ENCODE measurements around the gene TNFRSF25. TPM values are rescaled to one million over a fixed set of nuclear protein-coding genes. Genes with fewer than 3 reads are reported as not detected.

Gene TNFRSF25
- total RNA-seq, 5 donors from 2014 or later (not counting 1 experiment from before 2014, with no cell fraction given), result 215 to 580 (median 446) TPM

DNA sequence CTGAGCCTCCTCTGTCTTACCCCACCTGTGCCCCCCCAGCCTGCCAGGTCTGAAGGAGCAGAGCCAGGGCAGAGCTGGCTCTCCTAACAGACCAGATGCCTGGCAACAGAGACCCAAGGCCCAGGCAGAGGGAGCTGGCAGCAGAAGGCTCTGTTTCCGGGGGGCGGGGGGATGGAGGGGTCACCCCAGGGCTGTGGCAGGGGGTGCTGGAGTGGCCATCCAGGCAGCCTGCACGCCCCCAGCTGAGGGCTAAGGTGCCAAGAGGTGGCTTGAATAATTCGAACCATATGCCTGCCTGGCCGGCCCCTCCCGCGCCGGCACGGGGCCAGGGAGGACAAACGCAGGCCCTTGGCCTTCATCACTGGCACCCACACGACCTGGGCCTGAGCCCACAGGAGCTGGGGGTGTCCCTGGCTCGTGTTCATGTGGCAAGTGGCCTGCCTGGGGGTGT, 41.5 kb upstream of the TNFRSF25 start:
- no peaks in the 10 kb centered on the region for H3K36me3 Mint-ChIP-seq
- ATAC-seq (replicated peaks in 1 of 4), result no peak
- H3K4me1 ChIP-seq (ENCODE audit: control insufficient read depth in 1 of 2, extremely low read depth in 1 of 2, insufficient read depth in 2 of 2, low read length in 2 of 2), result no peaks in the 10 kb centered on the region

DNA sequence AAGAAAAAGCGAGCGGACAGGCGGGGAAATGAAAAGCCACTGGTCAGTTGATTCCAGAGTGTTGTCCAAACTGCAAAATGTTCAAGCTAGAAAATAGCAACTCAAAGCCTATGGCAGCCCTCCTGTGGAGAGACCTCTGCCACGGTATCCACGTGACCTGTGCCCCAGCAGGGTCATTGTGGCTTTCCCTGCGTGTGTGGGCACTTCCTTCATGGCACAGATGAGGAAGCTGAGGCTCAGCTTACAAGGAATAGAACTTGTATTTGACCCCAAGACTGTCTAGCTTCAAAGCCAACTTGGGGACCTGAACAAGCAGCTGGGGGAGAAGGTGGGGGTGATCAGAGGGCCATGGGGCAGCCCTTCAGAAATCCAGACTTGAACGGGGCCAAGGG, 41.1 kb upstream of the TNFRSF25 start:
- 49% methylated on average over 6 of the region's 7 CpGs for WGBS (ENCODE audit: insufficient coverage)
- H3K9me3 ChIP-seq, result no peaks in the 10 kb centered on the region
- H3K4me3 Mint-ChIP-seq, result no peak overlapping the region
- H3K36me3 Mint-ChIP-seq, result no peaks in the 10 kb centered on the region
- H3K27me3 Mint-ChIP-seq, result peaks cover 6 to 9% of the 10 kb centered on the region in 2 donors
- no peak for DNase-seq
- H3K36me3 ChIP-seq (ENCODE audit: control insufficient read depth in 2 of 2, extremely low read depth in 1 of 2, insufficient read depth in 1 of 2, low read length in 1 of 2), result no peaks in the 10 kb centered on the region
- ATAC-seq (replicated peaks in 1 of 4), result no peak
- ChIA-PET CTCF (no interaction called here), POLR2A (no interaction called here)
- H3K27ac Mint-ChIP-seq, result no peak overlapping the region
- H3K4me1 Mint-ChIP-seq, result no peaks in the 10 kb centered on the region
- no peaks in the 10 kb centered on the region for H3K4me1 ChIP-seq (ENCODE audit: control insufficient read depth in 1 of 2, extremely low read depth in 1 of 2, insufficient read depth in 2 of 2, low read length in 2 of 2)
- no peak overlapping the region for H3K4me3 ChIP-seq (ENCODE audit: control insufficient read depth in 1 of 2, extremely low read depth in 1 of 2, low read length in 1 of 2)
- H3K9me3 Mint-ChIP-seq, result no peaks in the 10 kb centered on the region
- peaks cover 0 to 55% of the 10 kb centered on the region in 2 experiments for H3K27me3 ChIP-seq (replicated peaks in 1 of 2; ENCODE audit: control insufficient read depth in 2 of 2, extremely low read depth in 1 of 2, insufficient read depth in 2 of 2, low read length in 1 of 2)
- H3K27ac ChIP-seq (ENCODE audit: low read length), result no peak overlapping the region

More for the DNA sequence above, 41.5 kb upstream of the TNFRSF25 start:
- Mint-ChIP-seq H3K27me3 (peaks cover 6 to 9% of the 10 kb centered on the region in 2 donors), H3K4me3 (no peak overlapping the region), H3K4me1 (no peaks in the 10 kb centered on the region), H3K9me3 (no peaks in the 10 kb centered on the region), H3K27ac (no peak overlapping the region)
- Histone ChIP-seq H3K36me3 (ENCODE audit: control insufficient read depth in 2 of 2, extremely low read depth in 1 of 2, insufficient read depth in 1 of 2, low read length in 1 of 2) (no peaks in the 10 kb centered on the region), H3K9me3 (no peaks in the 10 kb centered on the region), H3K27ac (ENCODE audit: low read length) (no peak overlapping the region), H3K4me3 (ENCODE audit: control insufficient read depth in 1 of 2, extremely low read depth in 1 of 2, low read length in 1 of 2) (no peak overlapping the region), H3K27me3 (replicated peaks in 1 of 2; ENCODE audit: control insufficient read depth in 2 of 2, extremely low read depth in 1 of 2, insufficient read depth in 2 of 2, low read length in 1 of 2) (peaks cover 0 to 52% of the 10 kb centered on the region in 2 experiments)
- DNase-seq, result no peak
- POLR2A ChIA-PET, result no interaction called here
- CTCF ChIA-PET, result no interaction called here
- 77% methylated on average over 12 of the region's 12 CpGs for WGBS (ENCODE audit: insufficient coverage)

DNA sequence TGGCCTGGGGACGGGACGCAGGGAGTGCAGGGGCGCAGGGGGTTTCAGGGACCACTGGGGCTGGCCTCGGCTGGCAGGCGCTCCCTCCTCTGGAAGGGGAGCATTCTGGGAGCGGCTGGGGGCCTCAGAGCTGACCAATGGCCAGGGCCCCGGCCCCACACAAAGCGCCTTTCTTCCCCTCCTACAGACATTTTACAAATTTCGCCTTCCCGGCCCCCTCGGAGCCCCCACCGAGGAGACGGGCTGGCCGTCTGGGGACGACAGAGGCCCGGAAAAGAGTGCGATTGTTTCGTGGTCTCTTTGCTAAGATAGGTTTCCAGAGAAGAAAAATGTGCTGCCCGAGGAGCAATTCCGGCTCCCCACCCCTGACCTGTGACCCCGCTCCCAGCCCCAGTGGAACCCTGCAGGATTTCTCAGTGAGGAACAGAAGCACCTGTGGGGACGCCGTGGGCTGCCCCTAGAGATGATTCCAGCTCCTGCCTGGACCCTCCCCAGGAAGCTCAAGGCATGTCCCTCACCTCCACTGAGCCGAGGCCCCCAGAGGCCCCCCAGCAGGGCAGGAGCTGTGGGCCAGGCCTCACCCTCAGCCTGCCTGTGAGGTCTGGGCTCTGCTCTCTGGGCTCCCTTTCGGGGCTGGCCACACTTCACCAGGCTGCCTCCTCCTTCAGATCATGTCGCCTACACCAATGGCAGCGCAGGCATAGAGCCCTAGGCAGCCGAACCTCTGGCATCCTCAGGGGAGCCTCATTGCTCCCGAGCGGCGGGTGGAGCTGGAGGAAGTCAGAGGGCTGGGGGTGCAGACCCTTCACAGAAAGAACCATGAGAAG, 40.5 kb upstream of the TNFRSF25 start:
- Histone ChIP-seq H3K9me3 (no peaks in the 10 kb centered on the region), H3K4me3 (ENCODE audit: control insufficient read depth in 1 of 2, extremely low read depth in 1 of 2, low read length in 1 of 2) (no peak overlapping the region), H3K27me3 (replicated peaks in 1 of 2; ENCODE audit: control insufficient read depth in 2 of 2, extremely low read depth in 1 of 2, insufficient read depth in 2 of 2, low read length in 1 of 2) (peaks cover 0 to 59% of the 10 kb centered on the region in 2 experiments), H3K4me1 (ENCODE audit: control insufficient read depth in 1 of 2, extremely low read depth in 1 of 2, insufficient read depth in 2 of 2, low read length in 2 of 2) (no peaks in the 10 kb centered on the region), H3K36me3 (ENCODE audit: control insufficient read depth in 2 of 2, extremely low read depth in 1 of 2, insufficient read depth in 1 of 2, low read length in 1 of 2) (no peaks in the 10 kb centered on the region), H3K27ac (ENCODE audit: low read length) (no peak overlapping the region)
- ATAC-seq (replicated peaks in 1 of 4), result no peak
- H3K27ac Mint-ChIP-seq, result no peak overlapping the region
- H3K36me3 Mint-ChIP-seq, result no peaks in the 10 kb centered on the region
- no peaks in the 10 kb centered on the region for H3K9me3 Mint-ChIP-seq
- 90% methylated on average over 25 of the region's 31 CpGs for WGBS (ENCODE audit: insufficient coverage)
- H3K27me3 Mint-ChIP-seq, result peaks cover 6 to 9% of the 10 kb centered on the region in 2 donors
- H3K4me3 Mint-ChIP-seq, result no peak overlapping the region
- ChIA-PET CTCF (no interaction called here), POLR2A (no interaction called here)
- H3K4me1 Mint-ChIP-seq, result no peaks in the 10 kb centered on the region
- no peak for DNase-seq

DNA sequence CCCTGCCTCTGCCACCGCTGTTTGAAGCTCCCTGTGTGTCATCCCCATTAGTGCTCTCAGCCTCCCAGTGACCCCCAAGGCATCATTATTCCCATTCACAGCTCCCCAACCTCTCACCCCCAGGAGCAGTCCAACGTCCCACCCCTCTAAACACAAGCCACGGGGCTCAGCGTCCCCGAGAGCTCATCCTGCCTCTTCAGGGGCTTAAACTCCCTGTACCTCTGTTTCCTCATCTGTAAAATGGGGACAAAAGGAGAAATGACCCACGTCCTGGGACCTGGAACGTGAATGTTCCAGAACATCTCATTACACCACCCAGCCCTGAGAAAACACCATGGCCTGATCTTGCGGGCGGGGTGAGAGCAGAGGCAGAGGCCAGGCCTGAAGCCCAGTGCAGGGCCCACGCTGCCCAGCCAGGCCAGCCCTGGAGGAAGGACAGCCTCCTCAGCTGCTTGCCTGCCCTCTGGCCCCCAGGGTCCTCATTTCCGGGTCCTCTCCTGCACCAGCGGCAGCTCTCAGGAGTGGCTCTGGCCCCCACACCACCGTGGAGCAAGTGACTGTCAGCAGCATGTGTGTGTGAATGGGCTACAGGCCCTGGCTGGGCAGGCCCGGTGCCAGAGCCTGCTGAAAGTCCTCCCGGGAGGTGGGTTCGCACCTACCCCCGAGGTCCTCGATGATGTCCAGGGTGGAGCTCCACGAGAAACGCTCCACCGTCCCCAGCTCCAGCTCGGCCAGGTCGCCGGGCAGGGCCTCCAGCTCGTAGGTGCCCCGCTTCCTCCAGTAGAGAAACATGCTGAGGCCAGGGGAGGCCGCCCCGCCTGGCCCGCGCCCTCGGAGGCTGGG, 39.6 kb upstream of the TNFRSF25 start:
- Mint-ChIP-seq H3K4me3 (no peak overlapping the region), H3K4me1 (no peaks in the 10 kb centered on the region), H3K27me3 (peaks cover 6 to 11% of the 10 kb centered on the region in 2 donors), H3K36me3 (no peaks in the 10 kb centered on the region), H3K27ac (no peak overlapping the region), H3K9me3 (no peaks in the 10 kb centered on the region)
- H3K36me3 ChIP-seq (ENCODE audit: control insufficient read depth in 2 of 2, extremely low read depth in 1 of 2, insufficient read depth in 1 of 2, low read length in 1 of 2), result no peaks in the 10 kb centered on the region
- no peak for DNase-seq
- H3K27me3 ChIP-seq (replicated peaks in 1 of 2; ENCODE audit: control insufficient read depth in 2 of 2, extremely low read depth in 1 of 2, insufficient read depth in 2 of 2, low read length in 1 of 2), result peaks cover 0 to 62% of the 10 kb centered on the region in 2 experiments
- CTCF ChIA-PET, result no interaction called here
- H3K4me3 ChIP-seq (ENCODE audit: control insufficient read depth in 1 of 2, extremely low read depth in 1 of 2, low read length in 1 of 2), result no peak overlapping the region
- no peak overlapping the region for H3K27ac ChIP-seq (ENCODE audit: low read length)
- WGBS (ENCODE audit: insufficient coverage), result 85% methylated on average over 27 of the region's 31 CpGs
- POLR2A ChIA-PET, result no interaction called here
- H3K4me1 ChIP-seq (ENCODE audit: control insufficient read depth in 1 of 2, extremely low read depth in 1 of 2, insufficient read depth in 2 of 2, low read length in 2 of 2), result no peaks in the 10 kb centered on the region
- ATAC-seq (replicated peaks in 1 of 4), result no peak
- H3K9me3 ChIP-seq, result no peaks in the 10 kb centered on the region

GRCh38 chr1:6504887-6505286, 38.9 kb upstream of the TNFRSF25 start:
- peaks cover 6 to 11% of the 10 kb centered on the region in 2 donors for H3K27me3 Mint-ChIP-seq
- Histone ChIP-seq H3K4me1 (ENCODE audit: control insufficient read depth in 1 of 2, extremely low read depth in 1 of 2, insufficient read depth in 2 of 2, low read length in 2 of 2) (no peaks in the 10 kb centered on the region), H3K27ac (ENCODE audit: low read length) (no peak overlapping the region), H3K36me3 (ENCODE audit: control insufficient read depth in 2 of 2, extremely low read depth in 1 of 2, insufficient read depth in 1 of 2, low read length in 1 of 2) (no peaks in the 10 kb centered on the region), H3K4me3 (ENCODE audit: control insufficient read depth in 1 of 2, extremely low read depth in 1 of 2, low read length in 1 of 2) (no peak overlapping the region), H3K9me3 (no peaks in the 10 kb centered on the region), H3K27me3 (replicated peaks in 1 of 2; ENCODE audit: control insufficient read depth in 2 of 2, extremely low read depth in 1 of 2, insufficient read depth in 2 of 2, low read length in 1 of 2) (peaks cover 0 to 62% of the 10 kb centered on the region in 2 experiments)
- POLR2A ChIA-PET, result no interaction called here
- CTCF ChIA-PET, result no interaction called here
- no peak overlapping the region for H3K4me3 Mint-ChIP-seq
- H3K4me1 Mint-ChIP-seq, result no peaks in the 10 kb centered on the region
- 81% methylated on average over 15 of the region's 15 CpGs for WGBS (ENCODE audit: insufficient coverage)
- no peak overlapping the region for H3K27ac Mint-ChIP-seq
- DNase-seq, result no peak
- no peaks in the 10 kb centered on the region for H3K9me3 Mint-ChIP-seq
- H3K36me3 Mint-ChIP-seq, result no peaks in the 10 kb centered on the region
- ATAC-seq (replicated peaks in 1 of 4), result no peak

GRCh38 chr1:6503884-6504602, 38.1 kb upstream of the TNFRSF25 start:
- POLR2A ChIA-PET, result no interaction called here
- no peak for DNase-seq

More at GRCh38 chr1:6503884-6504602, 38.1 kb upstream of the TNFRSF25 start:
- H3K9me3 Mint-ChIP-seq, result no peaks in the 10 kb centered on the region
- no peak overlapping the region for H3K27ac Mint-ChIP-seq
- no peaks in the 10 kb centered on the region for H3K36me3 Mint-ChIP-seq
- Histone ChIP-seq H3K36me3 (ENCODE audit: control insufficient read depth in 2 of 2, extremely low read depth in 1 of 2, insufficient read depth in 1 of 2, low read length in 1 of 2) (no peaks in the 10 kb centered on the region), H3K9me3 (no peaks in the 10 kb centered on the region), H3K27ac (ENCODE audit: low read length) (no peak overlapping the region), H3K4me3 (ENCODE audit: control insufficient read depth in 1 of 2, extremely low read depth in 1 of 2, low read length in 1 of 2) (no peak overlapping the region), H3K4me1 (ENCODE audit: control insufficient read depth in 1 of 2, extremely low read depth in 1 of 2, insufficient read depth in 2 of 2, low read length in 2 of 2) (no peaks in the 10 kb centered on the region), H3K27me3 (replicated peaks in 1 of 2; ENCODE audit: control insufficient read depth in 2 of 2, extremely low read depth in 1 of 2, insufficient read depth in 2 of 2, low read length in 1 of 2) (peaks cover 0 to 57% of the 10 kb centered on the region in 2 experiments)
- peaks cover 6 to 11% of the 10 kb centered on the region in 2 donors for H3K27me3 Mint-ChIP-seq
- ATAC-seq (replicated peaks in 1 of 4), result no peak
- CTCF ChIA-PET, result no interaction called here
- peaks cover 0 to 2% (median 0%) of the 10 kb centered on the region in 3 donors for H3K4me1 Mint-ChIP-seq
- H3K4me3 Mint-ChIP-seq, result no peak overlapping the region
- 73% methylated on average over 8 of the region's 20 CpGs for WGBS (ENCODE audit: insufficient coverage)
